ENCODE results near the gene TPM3.
"Not testable (repeated sequence)": the region's sequence is repeated elsewhere in the genome, so short reads cannot be mapped to it uniquely, and the experiment has no call there.

Gene TPM3

DNA sequence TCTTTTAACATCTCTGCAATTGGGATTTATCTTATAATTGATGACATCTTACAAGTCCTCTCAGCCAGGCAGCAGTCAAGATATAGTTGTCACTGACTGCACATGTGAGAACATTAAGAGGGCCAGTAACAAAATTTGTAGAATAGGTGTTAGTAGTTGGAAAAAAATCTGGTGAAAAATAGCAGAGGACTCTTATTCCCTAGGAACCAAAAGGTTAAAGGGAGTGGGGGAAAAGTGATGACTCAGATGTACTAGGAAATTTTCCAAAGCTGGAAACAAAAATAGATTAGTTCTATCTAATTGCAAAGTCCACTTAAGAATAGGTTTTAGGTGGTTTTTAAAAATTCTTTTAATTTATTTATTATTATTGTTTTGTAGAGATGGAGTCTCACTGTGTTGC is 40.6 kb downstream of the TPM3 start:
- H3K27me3 ChIP-seq (replicated peaks), result no peaks in the 10 kb centered on the region
- no peak overlapping the region for H3K27ac ChIP-seq
- no peak for DNase-seq
- H3K36me3 ChIP-seq (replicated peaks), result peaks cover 21% of the 10 kb centered on the region
- in situ Hi-C loops (cut with HindIII; ENCODE audit: low pct_ligation_motif_present, low sequenced_read_pairs), result no loop called here
- no peak overlapping the region for H3K4me3 ChIP-seq (ENCODE audit: low read depth, low read length)
- TF ChIP-seq, protein P1, sequence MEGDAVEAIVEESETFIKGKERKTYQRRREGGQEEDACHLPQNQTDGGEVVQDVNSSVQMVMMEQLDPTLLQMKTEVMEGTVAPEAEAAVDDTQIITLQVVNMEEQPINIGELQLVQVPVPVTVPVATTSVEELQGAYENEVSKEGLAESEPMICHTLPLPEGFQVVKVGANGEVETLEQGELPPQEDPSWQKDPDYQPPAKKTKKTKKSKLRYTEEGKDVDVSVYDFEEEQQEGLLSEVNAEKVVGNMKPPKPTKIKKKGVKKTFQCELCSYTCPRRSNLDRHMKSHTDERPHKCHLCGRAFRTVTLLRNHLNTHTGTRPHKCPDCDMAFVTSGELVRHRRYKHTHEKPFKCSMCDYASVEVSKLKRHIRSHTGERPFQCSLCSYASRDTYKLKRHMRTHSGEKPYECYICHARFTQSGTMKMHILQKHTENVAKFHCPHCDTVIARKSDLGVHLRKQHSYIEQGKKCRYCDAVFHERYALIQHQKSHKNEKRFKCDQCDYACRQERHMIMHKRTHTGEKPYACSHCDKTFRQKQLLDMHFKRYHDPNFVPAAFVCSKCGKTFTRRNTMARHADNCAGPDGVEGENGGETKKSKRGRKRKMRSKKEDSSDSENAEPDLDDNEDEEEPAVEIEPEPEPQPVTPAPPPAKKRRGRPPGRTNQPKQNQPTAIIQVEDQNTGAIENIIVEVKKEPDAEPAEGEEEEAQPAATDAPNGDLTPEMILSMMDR (IDR thresholded peaks at IDR 0.05; ENCODE audit: low read depth, low read length, missing control alignments), result no peak

DNA sequence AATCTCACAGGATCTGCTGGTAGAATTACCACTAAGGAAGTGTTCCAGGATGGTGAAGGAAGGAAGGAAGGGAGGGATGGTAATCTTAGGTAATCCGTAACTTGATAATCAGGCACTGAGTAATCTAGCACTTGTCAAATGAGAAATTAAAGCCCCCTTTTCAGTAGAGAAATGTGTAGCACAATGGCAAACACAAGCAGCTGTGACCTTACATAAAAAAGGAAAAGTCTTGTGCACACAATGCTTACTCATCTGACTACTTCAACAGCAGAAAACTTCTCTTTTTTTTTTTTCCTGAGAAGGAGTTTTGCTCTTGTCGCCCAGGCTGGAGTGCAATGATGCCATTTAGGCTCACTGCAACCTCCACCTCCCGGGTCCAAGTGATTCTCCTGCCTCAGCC is 43.1 kb downstream of the TPM3 start:
- no peaks in the 10 kb centered on the region for H3K27me3 ChIP-seq (replicated peaks)
- DNase-seq, result no peak
- no peaks in the 10 kb centered on the region for H3K36me3 ChIP-seq (replicated peaks)
- no peak overlapping the region for H3K27ac ChIP-seq
- in situ Hi-C loops (cut with HindIII; ENCODE audit: low pct_ligation_motif_present, low sequenced_read_pairs), result no loop called here
- H3K4me3 ChIP-seq (ENCODE audit: low read depth, low read length), result no peak overlapping the region
- TF ChIP-seq, protein P1 (IDR thresholded peaks at IDR 0.05; ENCODE audit: low read depth, low read length, missing control alignments), result no peak

DNA sequence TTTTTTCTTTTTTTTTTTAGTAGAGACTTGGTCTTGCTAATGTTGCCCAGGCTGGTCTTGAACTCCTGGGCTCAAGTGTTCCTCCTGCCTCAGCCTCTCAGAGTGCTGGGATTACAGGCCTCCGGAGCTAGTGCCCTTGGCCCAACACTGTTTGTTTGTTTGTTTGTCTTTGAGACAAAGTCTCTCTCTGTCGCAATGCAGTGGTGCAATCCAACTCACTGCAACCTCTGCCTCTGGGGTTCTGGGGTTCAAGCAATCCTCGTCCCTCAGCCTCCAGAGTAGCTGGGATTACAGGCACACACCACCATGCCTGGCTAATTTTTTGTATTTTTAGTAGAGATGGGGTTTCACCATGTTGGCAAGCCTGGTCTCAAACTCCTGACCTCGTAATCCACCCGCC is 44.4 kb downstream of the TPM3 start:
- DNase-seq; in situ Hi-C loops (cut with HindIII; ENCODE audit: low pct_ligation_motif_present, low sequenced_read_pairs); H3K27ac ChIP-seq; H3K27me3 ChIP-seq (replicated peaks); H3K4me3 ChIP-seq (ENCODE audit: low read depth, low read length); H3K36me3 ChIP-seq (replicated peaks): not testable (repeated sequence)

DNA sequence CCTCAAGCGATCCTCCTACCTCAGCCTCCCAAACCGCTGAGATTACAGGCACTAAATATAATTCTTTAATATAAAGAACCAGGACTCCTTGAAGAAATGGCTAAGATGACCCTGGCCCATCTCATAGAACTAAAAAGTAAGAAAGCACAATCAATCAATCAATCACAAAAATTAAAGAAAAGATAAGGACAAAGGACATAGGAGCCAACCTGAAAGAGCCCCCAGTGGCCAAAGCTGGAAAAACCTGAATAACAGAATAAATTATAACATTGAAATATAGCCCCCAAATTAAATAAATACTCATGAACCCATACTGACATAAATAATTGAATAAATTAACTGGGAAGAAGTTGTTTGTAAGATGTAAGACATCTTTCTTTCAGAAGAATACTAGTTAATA is 45.9 kb downstream of the TPM3 start:
- TF ChIP-seq, protein P1 (IDR thresholded peaks at IDR 0.05; ENCODE audit: low read depth, low read length, missing control alignments), result peak; percentile 66
- DNase-seq, result no peak
- Histone ChIP-seq H3K27ac (no peak overlapping the region), H3K4me3 (ENCODE audit: low read depth, low read length) (no peak overlapping the region), H3K27me3 (replicated peaks) (no peaks in the 10 kb centered on the region), H3K36me3 (replicated peaks) (no peaks in the 10 kb centered on the region)
- in situ Hi-C loops (cut with HindIII; ENCODE audit: low pct_ligation_motif_present, low sequenced_read_pairs), result no loop called here

DNA sequence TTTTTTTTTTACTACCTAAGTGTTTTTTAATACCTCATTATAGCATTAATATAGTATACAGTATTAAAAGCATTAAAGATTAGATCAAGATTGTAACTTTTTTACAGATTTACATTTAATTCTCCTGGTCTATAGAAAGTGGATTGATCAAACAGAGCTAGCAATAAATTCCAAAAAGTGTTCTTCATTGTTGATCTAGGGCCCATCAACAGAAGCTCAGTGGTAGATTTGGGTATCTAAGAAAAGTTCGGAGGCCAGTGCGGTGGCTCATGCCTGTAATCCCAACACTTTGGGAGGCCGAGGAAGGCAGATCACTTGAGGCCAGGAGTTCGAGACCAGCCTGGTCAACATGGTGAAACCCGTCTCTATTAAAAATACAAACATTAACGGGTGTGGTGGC is 49.5 kb downstream of the TPM3 start:
- in situ Hi-C loops (cut with HindIII; ENCODE audit: low pct_ligation_motif_present, low sequenced_read_pairs), result no loop called here
- Histone ChIP-seq H3K27me3 (replicated peaks) (no peaks in the 10 kb centered on the region), H3K4me3 (ENCODE audit: low read depth, low read length) (no peak overlapping the region), H3K27ac (no peak overlapping the region), H3K36me3 (replicated peaks) (no peaks in the 10 kb centered on the region)
- TF ChIP-seq, protein P1 (IDR thresholded peaks at IDR 0.05; ENCODE audit: low read depth, low read length, missing control alignments), result no peak
- DNase-seq, result no peak

DNA sequence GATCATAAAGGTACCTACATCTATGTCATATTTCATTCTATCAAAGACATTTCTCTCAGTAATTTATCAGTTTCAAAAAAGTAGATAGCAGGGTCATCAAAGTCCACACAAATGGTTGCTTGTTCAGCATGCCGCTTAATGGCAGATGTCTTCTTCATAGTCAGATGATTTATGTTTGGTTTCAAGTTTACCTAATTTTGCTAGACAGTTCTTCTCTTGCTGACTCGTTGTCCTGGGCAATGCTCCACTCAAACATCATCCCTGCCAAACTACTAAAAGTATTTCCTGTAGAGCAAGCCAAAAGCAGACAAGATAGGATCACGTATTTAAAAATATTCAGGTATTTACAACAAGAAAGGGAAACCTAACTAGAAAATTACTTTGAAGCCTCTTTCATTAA is 50.7 kb downstream of the TPM3 start:
- Histone ChIP-seq H3K27me3 (replicated peaks) (no peaks in the 10 kb centered on the region), H3K27ac (no peak overlapping the region), H3K36me3 (replicated peaks) (no peaks in the 10 kb centered on the region), H3K4me3 (ENCODE audit: low read depth, low read length) (no peak overlapping the region)
- TF ChIP-seq, protein P1 (IDR thresholded peaks at IDR 0.05; ENCODE audit: low read depth, low read length, missing control alignments), result no peak
- in situ Hi-C loops (cut with HindIII; ENCODE audit: low pct_ligation_motif_present, low sequenced_read_pairs), result no loop called here
- no peak for DNase-seq
